BJ (cell line): ENCODE results near the gene L1CAM. TPM values are rescaled to one million over a fixed set of nuclear protein-coding genes. Genes with fewer than 3 reads are reported as not detected.

Experiments
- CTCF ChIA-PET: fragments of 350-600 bp; formaldehyde crosslinking; extraction: SDS; loops from one replicate; lab custom pipeline; 2021; ENCODE audit warnings: antibody characterized with exemption, inconsistent platforms; lab: Yijun Ruan, JAX
- POLR2A ChIA-PET: fragments of 300-600 bp; sonication (Branson Sonifier 250); formaldehyde crosslinking; extraction: SDS; loops from one replicate; lab custom pipeline; 2021; ENCODE audit warnings: antibody characterized with exemption; lab: Charles Lee
- DNase-seq: peaks from one replicate; pipeline ENCODE4 v3.0.0-alpha.2; 2011; ENCODE audit warnings: low read depth
- H3K27me3 ChIP-seq: 2 replicates; pipeline ENCODE4 v1.6.0; 2011; ENCODE audit warnings: low read length; ENCODE audit not compliant: control insufficient read depth, insufficient read depth
- H3K36me3 ChIP-seq: 2 replicates; pipeline ENCODE4 v1.5.1; 2011; ENCODE audit warnings: low read length; ENCODE audit not compliant: control insufficient read depth, insufficient read depth
- H3K4me3 ChIP-seq: 2 replicates; pipeline ENCODE4 v1.5.1; 2011; ENCODE audit warnings: low read depth, mild to moderate bottlenecking, control low read depth, low read length
- polyA plus RNA-seq: library from polyadenylated mRNA; depleted of rRNA; stranded (reverse); fragments of >200 nt; gene quantifications from 2 replicates; pipeline ENCODE4 v1.2.3, GENCODE V29; 2011
- TF ChIP-seq, protein P1 (sequence below): IDR thresholded peaks from 2 replicates; pipeline ENCODE4 v1.5.1; 2011; ENCODE audit warnings: low read depth, mild to moderate bottlenecking, control low read depth, inconsistent platforms, low read length, moderate library complexity; ENCODE audit not compliant: insufficient read depth

L1CAM gene
- polyA plus RNA-seq, 1 experiment: 62.0 TPM

DNA sequence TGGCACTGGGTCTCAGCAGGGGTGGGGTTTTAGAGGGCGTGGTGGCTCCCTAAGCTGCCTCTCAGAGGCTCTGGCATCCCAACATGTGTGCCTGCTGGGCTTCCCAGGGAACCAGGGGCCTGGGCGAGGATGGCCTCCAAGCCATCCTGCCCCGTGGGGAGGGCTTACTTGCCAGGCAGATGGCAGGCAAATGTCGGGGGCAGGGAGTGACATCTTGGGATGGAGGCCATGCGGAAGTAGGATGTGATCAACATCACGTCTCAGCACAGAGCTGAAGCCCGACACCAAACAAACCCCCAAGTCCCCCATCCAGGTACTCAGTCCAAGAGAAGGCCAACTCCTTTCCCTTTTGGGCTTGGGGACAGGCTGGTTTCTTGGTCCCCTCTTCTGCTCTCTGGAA is 4.7 kb downstream of the L1CAM start:
- H3K27me3 ChIP-seq: no peaks in the 10 kb centered on the region
- TF ChIP-seq, protein P1, sequence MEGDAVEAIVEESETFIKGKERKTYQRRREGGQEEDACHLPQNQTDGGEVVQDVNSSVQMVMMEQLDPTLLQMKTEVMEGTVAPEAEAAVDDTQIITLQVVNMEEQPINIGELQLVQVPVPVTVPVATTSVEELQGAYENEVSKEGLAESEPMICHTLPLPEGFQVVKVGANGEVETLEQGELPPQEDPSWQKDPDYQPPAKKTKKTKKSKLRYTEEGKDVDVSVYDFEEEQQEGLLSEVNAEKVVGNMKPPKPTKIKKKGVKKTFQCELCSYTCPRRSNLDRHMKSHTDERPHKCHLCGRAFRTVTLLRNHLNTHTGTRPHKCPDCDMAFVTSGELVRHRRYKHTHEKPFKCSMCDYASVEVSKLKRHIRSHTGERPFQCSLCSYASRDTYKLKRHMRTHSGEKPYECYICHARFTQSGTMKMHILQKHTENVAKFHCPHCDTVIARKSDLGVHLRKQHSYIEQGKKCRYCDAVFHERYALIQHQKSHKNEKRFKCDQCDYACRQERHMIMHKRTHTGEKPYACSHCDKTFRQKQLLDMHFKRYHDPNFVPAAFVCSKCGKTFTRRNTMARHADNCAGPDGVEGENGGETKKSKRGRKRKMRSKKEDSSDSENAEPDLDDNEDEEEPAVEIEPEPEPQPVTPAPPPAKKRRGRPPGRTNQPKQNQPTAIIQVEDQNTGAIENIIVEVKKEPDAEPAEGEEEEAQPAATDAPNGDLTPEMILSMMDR: no peak
- POLR2A ChIA-PET: no interaction called here

DNA sequence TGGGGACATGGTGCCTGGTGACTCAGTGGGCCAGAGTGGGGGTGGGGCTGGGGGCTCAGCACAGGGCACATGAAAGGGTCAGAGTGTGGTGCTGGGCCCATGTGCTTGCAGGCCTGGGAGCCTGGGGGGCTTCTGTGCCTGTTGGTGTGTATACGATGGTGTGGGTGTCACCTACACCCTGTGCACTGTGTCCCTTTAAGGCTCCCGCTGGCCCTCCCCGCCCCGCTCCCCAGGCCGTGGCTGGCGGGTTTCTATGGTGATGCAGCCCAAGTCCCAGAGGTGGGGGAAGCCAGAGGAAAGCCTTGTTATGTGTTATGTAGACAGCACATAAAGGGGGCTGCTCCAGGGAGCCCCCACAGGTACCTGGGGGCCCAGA is 5.5 kb downstream of the L1CAM start:
- H3K36me3 ChIP-seq: peaks cover 2% of the 10 kb centered on the region; the same call in 1 of the 2 replicates
- CTCF ChIA-PET: no interaction called here
- TF ChIP-seq, protein P1: no peak
- no peak overlapping the region for H3K4me3 ChIP-seq
- DNase-seq: no peak
- POLR2A ChIA-PET: no interaction called here
- H3K27me3 ChIP-seq: no peaks in the 10 kb centered on the region

More for the DNA sequence above, 4.7 kb downstream of the L1CAM start:
- no peak for DNase-seq
- Histone ChIP-seq H3K36me3 (peaks cover 2% of the 10 kb centered on the region; the same call in 1 of the 2 replicates), H3K4me3 (no peak overlapping the region)
- CTCF ChIA-PET: interaction anchor here (1.1 kb wide), 1 partner anchor 41 kb away, joined by 4 read pairs; no protein-coding TSS in a partner anchor

GRCh38 chrX:153879741-153880439 is 6.1 kb downstream of the L1CAM start:
- no peak for DNase-seq
- TF ChIP-seq, protein P1: no peak
- peaks cover 2% of the 10 kb centered on the region; the same call in 1 of the 2 replicates for H3K36me3 ChIP-seq
- CTCF ChIA-PET: no interaction called here
- POLR2A ChIA-PET: no interaction called here
- H3K4me3 ChIP-seq: no peak overlapping the region
- H3K27me3 ChIP-seq: no peaks in the 10 kb centered on the region

DNA sequence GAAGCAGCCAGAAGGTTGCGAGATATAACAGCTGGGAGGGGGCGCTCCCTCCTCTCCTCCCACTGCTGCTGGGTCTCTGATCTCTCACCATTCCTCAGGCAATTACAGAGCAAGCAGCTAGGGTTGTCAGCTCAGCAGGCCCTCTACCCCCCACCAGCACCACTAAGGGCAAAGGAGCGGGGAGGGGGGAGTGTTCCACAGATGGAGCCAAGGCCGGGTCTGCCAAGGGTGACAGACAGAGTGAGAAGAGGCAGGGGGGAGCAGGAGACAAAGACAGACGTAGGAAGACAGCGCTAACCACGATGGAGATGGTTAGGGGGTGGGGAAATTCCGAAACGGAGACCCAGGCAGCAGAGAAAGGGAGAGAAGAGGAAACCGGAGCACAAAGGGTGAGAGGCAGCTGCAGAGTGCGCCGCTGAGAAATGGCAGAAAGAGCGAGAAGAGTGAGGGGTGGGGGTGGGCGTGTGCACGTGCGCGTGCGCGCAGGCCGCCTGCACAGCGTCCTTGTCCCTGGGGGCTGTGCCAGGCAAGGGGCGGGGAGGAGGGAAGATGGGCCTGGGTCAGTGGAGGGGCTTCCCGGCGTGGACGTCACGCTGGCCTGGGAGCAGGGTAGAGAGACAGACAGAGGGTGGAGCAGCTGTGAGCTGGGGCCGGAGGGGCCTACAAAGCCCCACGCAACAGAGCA is 6.9 kb downstream of the L1CAM start:
- H3K36me3 ChIP-seq: peaks cover 2% of the 10 kb centered on the region
- POLR2A ChIA-PET: no interaction called here
- DNase-seq: no peak
- TF ChIP-seq, protein P1: no peak
- H3K4me3 ChIP-seq: no peak overlapping the region
- CTCF ChIA-PET: no interaction called here
- H3K27me3 ChIP-seq: no peaks in the 10 kb centered on the region

DNA sequence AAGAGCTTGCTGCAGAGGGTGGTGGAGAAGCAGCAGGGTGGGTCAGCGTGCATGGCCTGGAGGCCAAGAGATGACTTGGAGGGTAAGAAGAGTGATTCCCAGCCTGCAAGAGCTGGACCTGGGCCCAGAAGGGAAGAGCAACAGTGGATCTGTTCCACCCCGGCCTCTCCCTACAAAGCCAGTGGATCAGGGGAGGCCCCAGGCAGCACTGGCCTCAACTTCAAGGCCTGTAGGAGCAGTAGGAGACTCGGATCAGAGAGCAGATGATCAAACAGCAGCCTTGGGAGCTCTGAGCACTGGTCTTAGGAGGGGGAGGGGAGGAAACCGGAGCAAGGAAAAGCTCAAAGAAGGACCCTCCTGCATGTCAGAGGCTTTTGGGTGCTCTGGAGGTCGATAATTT is 7.6 kb downstream of the L1CAM start:
- ChIA-PET CTCF (no interaction called here), POLR2A (no interaction called here)
- DNase-seq: no peak

More for the DNA sequence above, 7.6 kb downstream of the L1CAM start:
- TF ChIP-seq, protein P1: no peak
- Histone ChIP-seq H3K4me3 (no peak overlapping the region), H3K27me3 (no peaks in the 10 kb centered on the region), H3K36me3 (peaks cover 2% of the 10 kb centered on the region)
